DND-41 (cell line): ENCODE data around the gene CALCA.
A peak's percentile ranks its signal among the peaks of the same experiment; 100 is the strongest.

Experiments
- ATAC-seq: fragments of 200-7000 bp; cut with Tn5 transposase; 3 replicates; pipeline ENCODE4 v1.9.1; 2021; ENCODE audit warnings: low read depth; ENCODE audit not compliant: insufficient read depth
- DNase-seq: peaks from one replicate; pipeline ENCODE4 v3.0.0-alpha.2; 2020
- H2AFZ ChIP-seq: 2 replicates; pipeline ENCODE4 v1.6.0; 2012; ENCODE audit warnings: low read depth, low read length
- H3K27ac ChIP-seq: 2 replicates; pipeline ENCODE4 v1.5.1; 2012; ENCODE audit warnings: low read length, inconsistent platforms
- H3K27me3 ChIP-seq: fragments of 200-600 bp; sonication (generic); 2 replicates; pipeline ENCODE4 v1.6.0; 2012; ENCODE audit warnings: low read length, mild to moderate bottlenecking, inconsistent platforms; ENCODE audit not compliant: insufficient read depth, poor library complexity
- H3K36me3 ChIP-seq: 2 replicates; pipeline ENCODE4 v1.5.1; 2012; ENCODE audit warnings: low read length, inconsistent platforms; ENCODE audit not compliant: insufficient read depth
- H3K4me1 ChIP-seq: 2 replicates; pipeline ENCODE4 v1.5.1; 2012; ENCODE audit warnings: mild to moderate bottlenecking, low read length; ENCODE audit not compliant: insufficient read depth
- H3K4me2 ChIP-seq: 2 replicates; pipeline ENCODE4 v1.6.0; 2012; ENCODE audit warnings: mild to moderate bottlenecking, moderate library complexity, low read length, inconsistent platforms; ENCODE audit not compliant: insufficient read depth
- H3K4me3 ChIP-seq, 2 experiments: fragments of 200-600 bp in 1 of 2; shearing (Covaris generic) in 1 of 2; 2 replicates each; pipeline ENCODE4 v1.5.1; 2012 to 2016; ENCODE audit warnings: inconsistent platforms in 2 of 2, low read length in 2 of 2, mild to moderate bottlenecking in 2 of 2, low read depth in 1 of 2, moderate library complexity in 1 of 2
- H3K79me2 ChIP-seq: 2 replicates; pipeline ENCODE4 v1.6.0; 2012; ENCODE audit warnings: low read length, inconsistent platforms; ENCODE audit not compliant: insufficient read depth
- H3K9ac ChIP-seq: 2 replicates; pipeline ENCODE4 v1.6.0; 2012; ENCODE audit warnings: low read depth, mild to moderate bottlenecking, inconsistent platforms, low read length, moderate library complexity
- H3K9me3 ChIP-seq: 2 replicates; pipeline ENCODE4 v1.5.1; 2012; ENCODE audit warnings: low read length, moderate library complexity, mild to moderate bottlenecking, inconsistent platforms; ENCODE audit not compliant: insufficient read depth, severe bottlenecking
- H4K20me1 ChIP-seq: 2 replicates; pipeline ENCODE4 v1.6.0; 2012; ENCODE audit warnings: low read length; ENCODE audit not compliant: insufficient read depth
- EZH2 ChIP-seq: IDR thresholded peaks from 3 replicates; pipeline ENCODE4 v1.6.1; 2012; ENCODE audit warnings: borderline replicate concordance, low read depth, mild to moderate bottlenecking, moderate library complexity, low read length, inconsistent platforms; ENCODE audit not compliant: severe bottlenecking
- TF ChIP-seq, protein P1 (sequence below): IDR thresholded peaks from 2 replicates; pipeline ENCODE4 v1.5.1; 2012; ENCODE audit warnings: borderline replicate concordance, low read length, moderate library complexity, mild to moderate bottlenecking; ENCODE audit not compliant: poor library complexity, severe bottlenecking; ENCODE audit errors: extremely low read depth

The CALCA gene

DNA sequence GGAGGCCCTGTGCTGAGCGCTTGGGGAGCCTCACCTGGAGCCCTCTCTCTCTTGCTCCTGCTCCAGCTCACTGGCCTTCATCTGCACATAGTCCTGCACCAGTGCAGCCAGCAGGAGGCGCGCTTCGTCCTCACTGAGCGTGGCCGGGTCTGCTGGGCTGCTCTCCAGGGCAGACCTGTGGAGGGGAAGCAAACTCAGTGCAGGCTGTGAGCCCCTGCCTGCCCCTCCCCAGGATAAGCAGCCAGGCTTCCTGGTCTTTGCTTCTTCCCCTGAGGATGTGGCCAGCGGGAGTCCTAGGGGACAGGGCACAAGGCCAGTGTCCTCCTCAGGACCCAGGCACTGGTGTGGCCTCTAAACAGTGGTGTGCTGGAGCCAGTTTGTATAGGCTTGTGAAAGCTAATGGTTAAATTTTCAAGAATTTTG is 2.2 kb downstream of the CALCA start:
- Histone ChIP-seq H3K79me2 (no peaks in the 10 kb centered on the region), H3K4me2 (no peak overlapping the region), H3K9me3 (no peaks in the 10 kb centered on the region), H3K36me3 (no peaks in the 10 kb centered on the region), H3K4me1 (no peaks in the 10 kb centered on the region), H3K27ac (no peak overlapping the region), H4K20me1 (no peaks in the 10 kb centered on the region; the same call in 1 of the 2 replicates), H3K9ac (no peak overlapping the region), H3K27me3 (peaks cover 26% of the 10 kb centered on the region), H3K4me3 (no peak overlapping the region), H2AFZ (no peak overlapping the region)
- DNase-seq, result peak; percentile 47
- TF ChIP-seq, protein P1, sequence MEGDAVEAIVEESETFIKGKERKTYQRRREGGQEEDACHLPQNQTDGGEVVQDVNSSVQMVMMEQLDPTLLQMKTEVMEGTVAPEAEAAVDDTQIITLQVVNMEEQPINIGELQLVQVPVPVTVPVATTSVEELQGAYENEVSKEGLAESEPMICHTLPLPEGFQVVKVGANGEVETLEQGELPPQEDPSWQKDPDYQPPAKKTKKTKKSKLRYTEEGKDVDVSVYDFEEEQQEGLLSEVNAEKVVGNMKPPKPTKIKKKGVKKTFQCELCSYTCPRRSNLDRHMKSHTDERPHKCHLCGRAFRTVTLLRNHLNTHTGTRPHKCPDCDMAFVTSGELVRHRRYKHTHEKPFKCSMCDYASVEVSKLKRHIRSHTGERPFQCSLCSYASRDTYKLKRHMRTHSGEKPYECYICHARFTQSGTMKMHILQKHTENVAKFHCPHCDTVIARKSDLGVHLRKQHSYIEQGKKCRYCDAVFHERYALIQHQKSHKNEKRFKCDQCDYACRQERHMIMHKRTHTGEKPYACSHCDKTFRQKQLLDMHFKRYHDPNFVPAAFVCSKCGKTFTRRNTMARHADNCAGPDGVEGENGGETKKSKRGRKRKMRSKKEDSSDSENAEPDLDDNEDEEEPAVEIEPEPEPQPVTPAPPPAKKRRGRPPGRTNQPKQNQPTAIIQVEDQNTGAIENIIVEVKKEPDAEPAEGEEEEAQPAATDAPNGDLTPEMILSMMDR, result peak; percentile 64
- no peak for TF ChIP-seq EZH2
- peak; percentile 79 for ATAC-seq

- DNase-seq (no peak), ATAC-seq (no peak)
- H3K4me3 ChIP-seq, result no peak overlapping the region
- no peak overlapping the region for H2AFZ ChIP-seq
- peaks cover 19% of the 10 kb centered on the region for H3K27me3 ChIP-seq
- H3K9ac ChIP-seq, result no peak overlapping the region
- H3K36me3 ChIP-seq, result no peaks in the 10 kb centered on the region
- H3K9me3 ChIP-seq, result no peaks in the 10 kb centered on the region
- H3K79me2 ChIP-seq, result no peaks in the 10 kb centered on the region
- H3K4me1 ChIP-seq, result no peaks in the 10 kb centered on the region
- H3K4me2 ChIP-seq, result no peak overlapping the region
- H4K20me1 ChIP-seq, result no peaks in the 10 kb centered on the region
- no peak overlapping the region for H3K27ac ChIP-seq
- TF ChIP-seq, protein P1, result no peak
- no peak for TF ChIP-seq EZH2
Observed at GRCh38 chr11:14967581-14968243, 4.4 kb downstream of the CALCA start.

DNA sequence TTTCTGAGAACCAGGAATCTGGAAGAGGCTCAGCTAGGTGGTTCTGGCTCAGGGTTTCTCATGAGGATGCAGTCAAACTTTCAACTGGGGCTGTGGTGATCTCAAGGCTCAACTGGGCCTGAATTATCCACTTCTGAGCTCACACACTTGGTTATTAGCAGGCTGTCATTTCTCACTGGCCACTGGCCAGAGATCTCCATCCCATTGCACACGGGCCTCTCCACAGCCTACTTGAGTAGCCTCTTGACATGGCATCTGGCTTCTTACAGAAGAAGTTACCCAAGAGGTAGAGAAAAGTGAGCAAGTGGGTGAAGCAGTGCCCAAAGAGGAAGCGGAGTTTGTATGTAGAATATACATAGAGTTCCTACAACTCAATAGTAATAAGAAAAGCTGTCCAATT is 16.0 kb downstream of the CALCA start:
- no peak for DNase-seq
- Histone ChIP-seq H3K4me3 (no peak overlapping the region), H3K27ac (no peak overlapping the region), H4K20me1 (no peaks in the 10 kb centered on the region), H3K4me2 (no peak overlapping the region), H3K27me3 (peaks cover 3% of the 10 kb centered on the region), H2AFZ (no peak overlapping the region), H3K9me3 (no peaks in the 10 kb centered on the region), H3K36me3 (no peaks in the 10 kb centered on the region), H3K79me2 (no peaks in the 10 kb centered on the region), H3K4me1 (no peaks in the 10 kb centered on the region), H3K9ac (no peak overlapping the region)
- ATAC-seq, result no peak
- TF ChIP-seq, protein P1, result no peak
- TF ChIP-seq EZH2, result no peak
